ENCODE measurements around the gene DCXR.
A peak's percentile ranks its signal among the peaks of the same experiment; 100 is the strongest.

DCXR gene

GRCh38 chr17:82036634-82037091 lies 834 bp downstream of the DCXR start:
- DNase-seq = no peak

- DNase-seq = no peak
Observed at GRCh38 chr17:82035956-82036633, 1.4 kb downstream of the DCXR start.

- no peak for DNase-seq
Observed at GRCh38 chr17:82035488-82035887, 2.0 kb downstream of the DCXR start.

GRCh38 chr17:82034371-82035011 lies 3.0 kb downstream of the DCXR start:
- no peak for DNase-seq

- no peak for DNase-seq
Observed at GRCh38 chr17:82033359-82034085, 4.0 kb downstream of the DCXR start.

- no peak for DNase-seq
Observed at GRCh38 chr17:82031885-82032627, 5.4 kb downstream of the DCXR start.

- DNase-seq = peak; percentile 25
Observed at GRCh38 chr17:82031303-82031884, 6.1 kb downstream of the DCXR start, which contains the start of gene RAC3. Gene RAC3, plus strand, starts transcription at chr17:82031678. Its CDS starts 84 bp downstream, at chr17:82031762.

- peak; percentile 60 for DNase-seq
Observed at GRCh38 chr17:82030470-82031302, 6.8 kb downstream of the DCXR start.

- DNase-seq = no peak
Observed at GRCh38 chr17:82029990-82030469, 7.5 kb downstream of the DCXR start.

GRCh38 chr17:82029391-82029790 lies 8.1 kb downstream of the DCXR start:
- DNase-seq = peak; percentile 33

- no peak for DNase-seq
Observed at GRCh38 chr17:82028966-82029365, 8.5 kb downstream of the DCXR start.

GRCh38 chr17:82028246-82028645 lies 9.3 kb downstream of the DCXR start:
- no peak for DNase-seq

GRCh38 chr17:82025401-82026107 lies 11.9 kb downstream of the DCXR start:
- DNase-seq = no peak

- no peak for DNase-seq
Observed at GRCh38 chr17:82024859-82025258, 12.6 kb downstream of the DCXR start.

- DNase-seq = peak; percentile 51
Observed at GRCh38 chr17:82023447-82024241, 13.9 kb downstream of the DCXR start.

GRCh38 chr17:82022981-82023446 lies 14.5 kb downstream of the DCXR start, which contains the start of gene LRRC45:
Gene LRRC45, plus strand, starts transcription at chr17:82023305. Its CDS starts 339 bp downstream, at chr17:82023644.
- DNase-seq = peak; percentile 100

- DNase-seq = no peak
Observed at GRCh38 chr17:82022310-82022980, 15.1 kb downstream of the DCXR start, which contains the start of gene CENPX. Gene CENPX, minus strand, starts transcription at chr17:82022878. Its CDS starts 17 bp downstream, at chr17:82022861.

GRCh38 chr17:82021900-82022309 lies 15.6 kb downstream of the DCXR start:
- no peak for DNase-seq

Measured in NCI-H1092 treated with DMSO at 0.1 percent for 48 hours (cell line).